ENCODE measurements around the gene COL6A3.

Gene COL6A3

GRCh38 chr2:237413777-237414661, at the start of gene COL6A3:
TSS of gene COL6A3 (minus strand) at chr2:237414164. CDS start at chr2:237396817, 17,347 bp downstream.
- no peak for DNase-seq

- no peak for DNase-seq
These were observed 45.8 kb upstream of the COL6A3 start for GRCh38 chr2:237459741-237460174.

GRCh38 chr2:237459226-237459625, 45.3 kb upstream of the COL6A3 start:
- no peak for DNase-seq

DNA sequence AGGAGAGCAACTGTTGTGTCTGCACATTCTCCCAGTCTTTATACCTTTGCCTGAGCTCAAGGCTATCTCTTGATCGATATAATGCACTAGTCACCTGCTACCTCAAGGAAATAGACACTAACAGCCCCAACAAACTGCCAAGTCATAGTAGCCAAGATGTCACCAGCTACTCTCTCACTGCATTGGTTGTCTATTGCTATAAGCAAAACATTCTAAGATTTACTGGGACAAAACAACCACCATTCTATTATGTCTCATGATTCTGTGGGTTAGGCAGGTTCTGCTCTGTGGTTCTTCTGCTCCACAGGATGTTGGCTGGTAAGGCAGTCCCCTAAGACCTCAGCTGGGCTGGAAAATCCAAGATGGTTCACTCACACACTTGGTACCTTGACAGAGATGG, 44.6 kb upstream of the COL6A3 start:
- no peak for DNase-seq

DNA sequence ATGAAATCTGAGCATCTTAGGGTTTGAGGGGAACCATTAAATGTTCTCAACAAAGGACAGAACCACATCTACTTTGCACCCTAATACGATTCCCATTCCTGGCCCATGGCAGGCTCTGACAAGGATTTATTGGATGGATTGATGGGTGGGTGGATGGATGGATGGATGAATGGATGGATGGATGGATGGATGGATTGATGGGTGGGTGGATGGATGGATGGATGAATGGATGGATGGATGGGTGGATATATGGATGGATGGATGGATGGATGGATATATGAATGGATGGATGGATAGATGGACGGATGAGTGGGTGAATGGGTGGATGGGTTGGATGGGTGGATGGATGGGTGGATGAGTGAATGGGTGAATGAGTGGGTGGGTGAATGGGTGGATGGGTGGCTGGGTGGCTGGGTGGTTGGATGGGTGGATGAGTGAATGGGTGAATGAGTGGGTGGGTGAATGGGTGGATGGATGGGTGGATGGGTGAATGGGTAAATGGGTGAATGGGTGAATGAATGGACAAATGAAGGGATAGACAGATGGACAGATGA, 43.5 kb upstream of the COL6A3 start:
- no peak for DNase-seq

DNA sequence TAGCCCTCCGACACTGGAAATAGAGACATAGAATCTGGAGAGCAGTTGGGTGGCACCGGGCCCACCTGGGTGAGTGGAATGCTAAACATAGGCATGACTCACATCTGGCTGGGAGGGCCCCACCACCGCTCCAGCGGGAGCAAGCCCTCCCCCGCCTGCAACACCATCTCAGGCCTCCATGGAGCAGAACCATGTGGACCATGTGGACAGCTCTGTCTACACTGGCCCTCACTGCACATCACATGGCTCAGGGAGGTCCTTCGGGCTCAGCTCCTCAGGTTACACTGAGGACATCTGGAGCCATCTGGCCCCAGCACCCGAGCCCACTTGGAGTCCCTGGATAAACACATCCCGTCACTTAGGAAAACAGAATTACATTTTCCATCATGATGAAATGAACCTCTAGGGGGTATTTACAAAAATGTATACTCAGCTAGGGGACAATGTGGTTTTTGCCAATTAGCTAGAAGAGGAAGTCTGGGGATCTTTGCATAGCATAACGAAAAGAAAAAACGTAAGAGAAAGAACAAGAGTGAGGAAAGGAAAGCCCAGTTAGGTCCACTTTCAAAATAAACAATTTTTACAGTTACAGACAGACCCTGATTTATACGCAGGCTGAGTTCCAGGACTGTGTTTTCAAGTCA, 42.4 kb upstream of the COL6A3 start:
- DNase-seq: no peak

DNA sequence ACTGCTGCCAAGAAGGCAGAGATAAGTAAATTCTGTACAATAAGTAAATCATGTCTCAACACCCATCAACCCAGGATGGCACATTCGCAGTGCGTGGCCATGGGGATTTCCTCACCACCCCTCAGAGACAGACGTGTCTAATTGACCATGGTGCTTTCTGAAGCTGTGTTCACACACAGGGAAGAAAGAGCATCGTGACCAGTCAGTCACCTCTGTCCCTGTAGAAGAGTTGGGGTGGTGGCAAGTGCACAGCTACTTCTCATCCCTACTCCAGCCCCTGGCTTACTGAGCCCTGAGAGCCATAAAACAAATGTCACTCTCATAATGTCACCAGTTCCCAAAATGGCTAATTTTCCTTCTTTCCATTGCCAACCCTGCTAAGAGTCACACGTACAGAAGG, 41.8 kb upstream of the COL6A3 start:
- DNase-seq: no peak

- no peak for DNase-seq
These were observed 39.7 kb upstream of the COL6A3 start for GRCh38 chr2:237453671-237454070.

DNA sequence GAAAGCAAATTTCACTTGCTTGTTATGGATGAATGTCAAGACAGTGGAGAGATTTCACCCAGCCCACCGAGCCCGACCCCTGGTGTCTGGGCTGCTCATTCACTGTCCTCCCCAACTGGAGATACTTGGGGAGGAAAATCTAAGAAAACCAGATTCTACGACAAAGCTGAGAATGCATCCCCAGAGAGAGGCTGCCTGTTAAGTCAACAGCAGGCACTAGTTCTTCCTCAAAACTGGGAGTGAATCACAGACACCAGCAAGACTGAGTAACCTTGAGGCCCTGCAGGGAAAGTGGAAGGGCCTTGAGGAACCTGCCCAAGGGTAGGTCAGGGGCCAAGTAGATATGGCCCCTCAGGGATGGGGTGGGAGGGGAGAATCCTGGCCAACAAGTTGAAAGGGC, 38.9 kb upstream of the COL6A3 start:
- no peak for DNase-seq

GRCh38 chr2:237451643-237452469, 37.9 kb upstream of the COL6A3 start:
- DNase-seq: no peak

GRCh38 chr2:237450583-237450982, 36.6 kb upstream of the COL6A3 start:
- no peak for DNase-seq

DNA sequence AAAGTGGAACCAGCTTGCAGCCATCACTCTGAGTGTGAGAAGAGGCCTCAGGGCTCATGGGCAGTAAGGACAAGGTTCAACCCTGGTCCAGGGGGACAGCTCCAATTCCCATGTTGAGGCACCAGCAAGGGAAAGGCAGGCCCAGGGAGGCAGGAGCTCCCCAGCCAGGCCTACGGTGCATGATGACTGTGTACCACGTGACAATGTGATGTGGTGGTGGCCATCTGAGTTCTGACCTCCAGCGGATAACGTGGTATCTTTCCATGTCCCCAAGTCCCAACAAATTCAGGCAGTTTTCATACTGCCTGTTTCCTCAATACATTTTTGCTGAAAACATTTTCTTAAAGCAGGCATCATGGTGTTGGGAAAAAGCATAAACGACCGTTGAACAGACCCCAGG, 36.1 kb upstream of the COL6A3 start:
- DNase-seq: no peak

- DNase-seq: no peak
These were observed 35.4 kb upstream of the COL6A3 start for GRCh38 chr2:237449193-237449881.

DNA sequence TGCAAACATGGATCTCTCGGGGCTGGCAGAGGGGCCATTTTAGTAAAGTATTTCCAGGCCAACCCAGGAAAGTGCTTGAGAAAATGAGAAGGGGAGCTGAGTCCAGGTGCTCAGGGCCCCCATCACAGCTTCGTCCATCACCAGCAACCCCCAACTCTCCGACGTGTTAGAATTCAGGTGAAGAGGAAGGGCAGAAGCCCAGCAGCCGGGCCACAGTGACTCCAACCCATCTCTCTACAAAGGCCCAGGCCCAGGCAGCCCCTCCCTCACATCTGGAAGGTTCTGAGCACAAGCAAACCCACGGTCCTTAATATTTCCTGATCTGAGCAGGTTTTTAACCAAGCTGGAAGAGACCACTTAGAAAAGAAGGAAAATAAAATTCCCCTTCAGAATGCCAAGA, 34.7 kb upstream of the COL6A3 start:
- no peak for DNase-seq

DNA sequence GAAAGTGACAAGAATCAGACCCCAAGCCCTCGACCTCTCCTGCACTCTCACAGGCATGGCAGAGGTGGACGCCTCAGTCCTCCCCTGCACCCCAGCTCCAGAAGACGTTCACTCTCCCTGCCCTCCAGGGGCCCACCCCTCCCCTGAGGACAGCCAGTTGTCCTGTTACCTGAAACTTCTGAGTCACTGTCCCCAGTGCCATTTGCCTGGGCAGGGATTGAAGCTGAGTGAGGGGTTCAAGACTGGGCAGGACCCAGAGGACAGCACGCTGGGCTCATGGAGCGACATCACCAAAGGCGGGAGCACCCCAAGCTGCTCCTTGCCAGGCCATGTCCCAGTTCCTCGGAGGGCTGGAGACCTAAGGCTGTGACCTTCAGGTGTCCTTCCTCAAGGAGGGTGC, 34.2 kb upstream of the COL6A3 start:
- DNase-seq: no peak

DNA sequence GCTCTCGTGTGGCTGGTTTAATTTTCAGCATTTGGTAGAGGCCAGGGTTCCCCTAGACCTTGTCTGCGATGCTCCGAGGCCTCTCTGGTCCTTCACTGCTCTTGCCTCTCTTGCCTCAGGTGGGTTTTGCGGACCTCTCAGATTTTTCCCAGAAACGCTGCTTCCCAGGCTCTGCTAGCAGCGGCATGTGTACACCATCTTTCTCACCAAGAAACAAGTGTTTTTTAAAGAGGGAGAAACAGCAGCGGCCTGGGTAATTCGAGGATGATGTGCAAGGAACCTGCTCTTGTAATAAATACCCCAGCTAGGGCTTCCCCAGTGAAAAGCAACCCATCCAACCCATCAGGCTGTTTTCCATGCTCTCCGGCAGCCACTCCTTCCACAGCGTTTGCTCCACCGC, 33.5 kb upstream of the COL6A3 start:
- DNase-seq: no peak

DNA sequence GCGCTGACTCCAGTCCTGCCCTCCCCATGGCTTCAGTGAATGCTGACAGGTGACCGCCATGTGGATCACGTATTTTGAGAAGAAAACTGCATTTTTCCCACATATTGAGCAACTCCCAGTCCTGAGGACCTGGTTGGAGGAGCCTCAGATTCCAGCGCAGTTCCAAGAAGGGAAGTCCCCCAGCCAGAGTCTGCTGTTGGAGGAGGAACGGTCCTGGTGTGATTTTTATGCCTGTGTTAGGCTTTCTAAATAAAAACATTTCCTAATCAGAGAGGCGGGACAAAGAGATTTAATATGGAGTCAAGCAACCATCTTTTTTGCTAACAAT, 32.3 kb upstream of the COL6A3 start:
- no peak for DNase-seq

DNA sequence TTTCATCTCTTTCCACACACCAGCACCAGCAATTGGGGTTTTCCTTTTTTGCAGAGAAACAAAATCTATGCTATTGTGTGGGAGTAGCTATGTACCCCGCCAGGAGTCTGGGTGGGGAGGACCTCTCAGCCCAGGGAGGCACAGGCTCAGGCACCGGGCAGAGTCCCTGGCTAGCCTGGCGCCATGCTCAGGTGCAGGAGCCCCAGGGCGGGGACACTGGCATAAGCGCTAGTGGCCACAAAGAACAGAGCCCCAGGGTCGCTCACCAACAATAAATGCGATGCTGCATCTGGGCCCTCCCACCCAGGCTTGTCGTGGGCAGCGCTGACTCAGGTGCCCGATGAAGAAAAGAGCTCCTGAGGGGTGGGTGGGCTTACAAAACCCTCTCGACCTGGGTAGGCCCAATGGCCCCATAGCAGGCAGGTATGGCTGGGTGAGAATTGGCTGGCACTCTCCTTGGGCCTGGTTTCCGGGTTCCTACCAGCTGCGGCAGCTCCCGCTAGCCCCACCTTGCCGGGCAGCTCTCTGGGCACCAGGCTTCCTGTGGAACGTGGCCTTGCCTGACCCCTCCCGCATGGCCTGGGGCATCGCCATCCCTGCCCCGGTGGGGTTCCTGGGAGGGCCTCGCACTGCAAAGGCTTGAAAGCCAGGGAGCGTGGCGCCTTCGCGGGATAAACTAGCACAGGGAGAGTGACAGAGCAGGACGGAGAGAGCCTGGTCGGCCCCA, 31.8 kb upstream of the COL6A3 start:
- no peak for DNase-seq

DNA sequence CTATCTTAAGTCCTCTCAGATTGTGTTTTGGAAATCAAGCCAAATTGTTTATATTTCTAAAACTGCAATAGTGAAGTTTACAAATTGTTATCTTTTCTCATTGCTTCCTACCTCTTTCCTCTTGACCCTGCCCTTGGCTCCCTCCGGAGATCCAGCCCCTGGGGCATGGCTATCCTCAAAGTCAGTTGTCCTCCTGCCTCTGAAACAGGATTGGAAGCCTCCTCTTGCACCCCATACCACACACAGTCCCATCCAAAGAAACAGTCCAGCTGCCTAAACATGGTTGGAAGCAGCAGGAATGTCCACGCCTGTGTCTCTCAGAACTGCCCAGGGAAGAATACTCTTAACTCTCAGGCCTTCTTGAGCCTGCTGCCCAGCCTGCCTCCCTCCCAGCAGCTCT, 30.1 kb upstream of the COL6A3 start:
- DNase-seq: no peak

DNA sequence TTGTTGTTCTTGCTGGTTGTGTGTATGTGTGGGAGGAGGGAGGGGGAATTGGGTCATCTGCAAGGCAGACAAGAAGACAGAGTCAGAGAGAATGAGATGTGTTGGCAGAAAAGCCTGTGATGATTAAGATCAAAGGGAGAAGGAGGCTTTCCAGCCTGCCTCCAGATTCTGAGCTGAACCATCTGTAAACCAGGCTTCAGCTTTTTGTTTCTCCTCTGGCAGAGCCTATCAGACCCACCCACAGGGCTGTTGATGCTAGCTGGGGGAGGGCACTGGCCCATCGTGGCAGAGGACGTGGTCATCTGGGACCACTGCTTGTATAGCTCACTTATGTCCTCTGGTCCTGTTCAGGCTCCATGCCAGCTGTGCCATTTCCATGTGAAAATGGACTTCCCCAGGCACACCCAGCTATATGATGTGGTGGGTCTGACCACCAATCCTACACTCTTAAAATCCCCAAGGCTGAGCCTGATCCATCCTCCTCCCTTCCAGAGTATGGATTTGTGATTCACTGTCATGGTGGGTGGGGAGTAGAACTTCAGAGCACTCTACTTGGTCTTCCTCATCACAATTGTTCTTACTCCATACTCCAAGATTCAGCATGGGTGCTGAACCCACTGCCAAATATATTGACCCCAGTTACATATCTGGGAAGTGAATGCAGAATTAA, 27.8 kb upstream of the COL6A3 start:
- peak; percentile 33 for DNase-seq

GRCh38 chr2:237440819-237441281, 26.9 kb upstream of the COL6A3 start:
- no peak for DNase-seq
